SK-N-MC (cell line): ENCODE data around the gene MAP2K7.
A peak's percentile ranks its signal among the peaks of the same experiment; 100 is the strongest.

ENCODE experiments used
- DNase-seq: peaks from one replicate; pipeline ENCODE4 v3.0.0-alpha.2; 2011; ENCODE audit warnings: low read depth, low spot score
- H3K27ac ChIP-seq: fragments of 200-600 bp; sonication (generic); 2 replicates; pipeline ENCODE4 v1.5.1; 2016; ENCODE audit warnings: mixed run types
- H3K36me3 ChIP-seq: fragments of 200-600 bp; sonication (generic); 2 replicates; pipeline ENCODE4 v1.6.1; 2017; ENCODE audit warnings: antibody characterized with exemption, low read length, mixed read lengths; ENCODE audit not compliant: insufficient read depth
- H3K4me3 ChIP-seq: fragments of 200-600 bp; sonication (generic); 2 replicates; pipeline ENCODE4 v1.5.1; 2016
- H3K9ac ChIP-seq: fragments of 200-600 bp; sonication (generic); 2 replicates; pipeline ENCODE4 v1.8.0; 2017; ENCODE audit warnings: mixed run types, mixed read lengths; ENCODE audit not compliant: insufficient read length
- H3K9me3 ChIP-seq: fragments of 200-600 bp; sonication (generic); 2 replicates; pipeline ENCODE4 v1.6.1; 2017; ENCODE audit warnings: low read depth, mild to moderate bottlenecking, antibody characterized with exemption, low read length, moderate library complexity, mixed read lengths
- EZH2 ChIP-seq: fragments of 200-600 bp; sonication (generic); IDR thresholded peaks from one replicate; pipeline ENCODE4 v1.6.1; 2017; ENCODE audit warnings: antibody characterized with exemption
- FOXP2 ChIP-seq: optimal IDR thresholded peaks from 2 replicates; pipeline ENCODE3; 2011; ENCODE audit warnings: mild to moderate bottlenecking, moderate library complexity; ENCODE audit not compliant: insufficient read depth; ENCODE audit errors: extremely low read length, control extremely low read depth
- POLR2AphosphoS5 ChIP-seq: IDR thresholded peaks from 2 replicates; pipeline ENCODE4 v1.6.1; 2012; ENCODE audit warnings: mild to moderate bottlenecking, low read depth, low read length, borderline replicate concordance

MAP2K7 gene

GRCh38 chr19:7933828-7934725 lies 30.4 kb downstream of the MAP2K7 start:
- Histone ChIP-seq H3K36me3 (peaks cover 85% of the 10 kb centered on the region), H3K27ac (no peak overlapping the region), H3K9me3 (no peaks in the 10 kb centered on the region), H3K4me3 (no peak overlapping the region), H3K9ac (no peak overlapping the region)
- DNase-seq, result no peak
- no peak for TF ChIP-seq EZH2
- no peak for TF ChIP-seq POLR2AphosphoS5

DNA sequence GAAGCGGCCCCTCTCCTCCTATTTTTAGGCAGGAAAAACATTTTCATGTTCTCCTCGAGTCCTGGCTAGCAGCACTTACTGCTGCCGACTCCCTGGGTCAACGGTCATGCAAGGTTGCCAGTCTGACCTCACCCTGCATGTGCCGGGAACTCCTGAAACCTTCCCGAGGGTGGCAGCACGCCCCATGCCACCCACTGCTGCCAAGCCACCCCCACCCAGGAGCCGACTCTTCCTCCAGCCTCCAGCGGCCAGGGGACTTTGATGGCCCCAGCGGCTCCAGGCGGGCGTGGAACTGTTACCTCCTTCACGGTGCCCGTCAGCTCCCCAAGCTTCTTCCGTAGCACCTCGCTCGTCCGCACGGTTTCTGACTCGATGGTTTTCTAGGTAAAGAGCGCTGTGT lies 31.1 kb downstream of the MAP2K7 start:
- TF ChIP-seq FOXP2 (no peak), EZH2 (no peak), POLR2AphosphoS5 (no peak)
- Histone ChIP-seq H3K9me3 (no peaks in the 10 kb centered on the region), H3K27ac (no peak overlapping the region), H3K36me3 (peaks cover 89% of the 10 kb centered on the region), H3K4me3 (no peak overlapping the region), H3K9ac (no peak overlapping the region)
- DNase-seq, result no peak

DNA sequence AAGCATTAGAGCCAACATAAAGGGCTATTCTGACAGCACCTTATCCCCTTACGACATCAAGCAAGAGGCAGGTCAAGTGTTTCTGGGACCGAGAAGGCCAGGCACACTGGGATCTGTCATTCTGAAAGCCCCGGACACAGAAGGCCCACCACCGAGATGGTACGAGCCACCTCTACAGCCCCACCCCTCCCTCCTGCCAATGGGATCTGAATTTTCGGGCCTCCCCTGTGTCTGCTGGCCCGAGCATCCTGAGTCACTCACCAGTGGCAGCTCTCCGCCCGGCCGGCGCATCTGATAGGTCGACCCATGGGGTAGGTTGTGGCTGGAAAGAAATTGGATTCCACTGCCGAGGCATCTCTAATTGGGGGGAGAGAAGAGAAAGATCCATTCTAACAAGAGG lies 37.2 kb downstream of the MAP2K7 start:
- DNase-seq, result no peak
- Histone ChIP-seq H3K9ac (no peak overlapping the region), H3K36me3 (peaks cover 58% of the 10 kb centered on the region), H3K27ac (no peak overlapping the region), H3K9me3 (no peaks in the 10 kb centered on the region), H3K4me3 (no peak overlapping the region)
- TF ChIP-seq FOXP2 (no peak), POLR2AphosphoS5 (no peak), EZH2 (no peak)

DNA sequence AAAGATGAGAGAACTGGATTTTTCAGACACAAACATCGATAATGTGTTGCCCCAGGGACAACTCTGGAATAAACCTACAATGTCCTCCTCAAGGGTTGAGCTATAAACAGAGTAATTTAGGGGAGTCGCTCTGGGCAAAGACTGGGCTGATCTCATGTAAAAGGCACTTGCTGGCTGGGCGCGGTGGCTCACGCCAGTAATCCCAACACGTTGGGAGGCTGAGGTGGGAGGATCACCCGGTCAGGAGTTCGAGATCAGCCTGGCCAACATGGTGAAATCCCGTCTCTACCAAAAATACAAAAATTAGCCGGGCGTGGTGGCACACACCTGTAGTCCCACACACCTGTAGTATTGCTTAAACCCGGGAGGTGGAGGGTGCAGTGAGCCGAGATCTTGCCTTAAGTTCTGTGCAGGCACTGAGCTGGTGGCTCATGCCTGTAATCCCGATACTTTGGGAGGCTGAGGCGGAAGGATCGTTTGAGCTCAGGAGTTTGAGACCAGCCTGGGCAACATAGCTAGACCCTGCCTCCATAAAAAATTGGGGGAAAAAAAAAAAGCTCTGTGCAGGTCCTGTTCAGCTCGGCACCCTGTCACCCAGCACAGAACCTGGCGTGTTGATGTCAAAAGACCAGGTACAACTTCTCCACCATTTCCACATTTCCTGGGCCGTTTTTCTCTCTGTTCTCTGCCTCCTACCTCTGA lies 38.4 kb downstream of the MAP2K7 start:
- no peak overlapping the region for H3K27ac ChIP-seq
- no peak for DNase-seq
- H3K9me3 ChIP-seq, result no peaks in the 10 kb centered on the region
- H3K36me3 ChIP-seq, result peaks cover 47% of the 10 kb centered on the region
- H3K4me3 ChIP-seq, result peak overlapping the region; percentile 86
- TF ChIP-seq POLR2AphosphoS5 (no peak), EZH2 (no peak), FOXP2 (no peak)
- peak overlapping the region; percentile 98 for H3K9ac ChIP-seq

- TF ChIP-seq FOXP2, result no peak
- TF ChIP-seq EZH2, result no peak
- no peak for TF ChIP-seq POLR2AphosphoS5
- Histone ChIP-seq H3K4me3 (peak overlapping the region; percentile 86), H3K9me3 (no peaks in the 10 kb centered on the region), H3K9ac (peak overlapping the region; percentile 98), H3K36me3 (peaks cover 38% of the 10 kb centered on the region), H3K27ac (peak overlapping the region; percentile 91)
- no peak for DNase-seq
Observed at GRCh38 chr19:7942981-7943443, 39.3 kb downstream of the MAP2K7 start.

- H3K4me3 ChIP-seq, result peak within 1 kb of the TSS; percentile 86
- H3K9ac ChIP-seq, result peak within 1 kb of the TSS; percentile 98
- peaks cover 33% of the 10 kb centered on the region for H3K36me3 ChIP-seq
- TF ChIP-seq FOXP2 (peak; percentile 14), POLR2AphosphoS5 (peak; percentile 97), EZH2 (no peak)
- peak within 1 kb of the TSS; percentile 91 for H3K27ac ChIP-seq
- no peaks in the 10 kb centered on the region for H3K9me3 ChIP-seq
- peak; percentile 95 for DNase-seq
Observed at GRCh38 chr19:7943444-7944176, 39.9 kb downstream of the MAP2K7 start, which contains the start of gene TIMM44. TSS of gene TIMM44 (minus strand) at chr19:7943666. CDS start at chr19:7943651, 15 bp downstream.

DNA sequence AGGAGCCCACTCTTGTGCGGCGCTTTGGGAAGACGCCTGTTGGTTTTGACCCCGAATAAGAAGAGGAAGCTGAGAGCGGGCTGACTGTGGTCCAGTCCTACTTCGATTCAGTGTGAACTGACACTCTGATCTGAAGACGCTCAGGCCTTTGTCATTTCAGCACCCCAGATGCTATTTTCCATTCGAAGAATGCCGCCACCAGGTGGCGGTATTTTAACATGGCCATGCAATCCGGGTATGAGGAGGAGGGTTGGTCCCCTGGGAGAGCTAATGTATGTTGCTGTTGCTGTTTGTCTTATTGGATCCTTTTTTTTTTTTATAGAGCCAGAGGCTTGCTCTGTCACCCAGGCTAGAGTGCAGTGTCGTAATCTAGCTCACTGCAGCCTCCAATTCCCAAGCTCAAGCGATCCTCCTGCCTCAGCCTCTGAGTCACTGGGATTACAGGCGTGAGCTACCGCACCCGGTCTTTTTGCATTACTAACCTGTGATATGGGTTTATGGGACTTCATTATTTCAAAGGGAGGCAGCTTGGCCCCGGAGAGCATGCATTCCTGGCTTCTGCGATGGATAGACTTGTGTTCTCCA lies 40.6 kb downstream of the MAP2K7 start:
- peak; percentile 95 for DNase-seq

More for the DNA sequence above, 40.6 kb downstream of the MAP2K7 start:
- H3K9ac ChIP-seq, result peak overlapping the region; percentile 89
- peaks cover 28% of the 10 kb centered on the region for H3K36me3 ChIP-seq
- H3K27ac ChIP-seq, result peak overlapping the region; percentile 82
- no peak for TF ChIP-seq EZH2
- TF ChIP-seq POLR2AphosphoS5, result no peak; the same call in 1 of the 2 replicates
- no peak for TF ChIP-seq FOXP2
- peak overlapping the region; percentile 86 for H3K4me3 ChIP-seq
- no peaks in the 10 kb centered on the region for H3K9me3 ChIP-seq
